H9 (cell line): ENCODE measurements around the gene TACC2. TPM values are rescaled to one million over a fixed set of nuclear protein-coding genes. Genes with fewer than 3 reads are reported as not detected.

Experiments
- DNase-seq: peaks from one replicate; pipeline ENCODE4 v3.0.0-alpha.2; 2017
- H2AFZ ChIP-seq: one replicate; pipeline ENCODE4 v1.6.1; 2013; ENCODE audit warnings: mild to moderate bottlenecking, low read length, control low read depth, moderate library complexity
- H2AK5ac ChIP-seq: 2 replicates; pipeline ENCODE4 v1.6.1; 2013; ENCODE audit warnings: low read length, control low read depth, mixed read lengths; ENCODE audit not compliant: insufficient read length
- H2BK120ac ChIP-seq: one replicate; pipeline ENCODE4 v1.6.1; 2013; ENCODE audit warnings: low read depth, mild to moderate bottlenecking, low read length, control low read depth, inconsistent platforms; ENCODE audit not compliant: poor library complexity, severe bottlenecking
- H2BK12ac ChIP-seq: 2 replicates; pipeline ENCODE4 v1.6.1; 2013; ENCODE audit warnings: low read length, control low read depth, mixed read lengths, low read depth; ENCODE audit not compliant: insufficient read length
- H2BK15ac ChIP-seq: 2 replicates; pipeline ENCODE4 v1.6.1; 2013; ENCODE audit warnings: low read depth, low read length, control low read depth
- H2BK20ac ChIP-seq: one replicate; pipeline ENCODE4 v1.6.1; 2013; ENCODE audit warnings: low read depth, mild to moderate bottlenecking, low read length, control low read depth, inconsistent platforms; ENCODE audit not compliant: poor library complexity, severe bottlenecking
- H2BK5ac ChIP-seq: 2 replicates; pipeline ENCODE4 v1.6.1; 2013; ENCODE audit warnings: low read length, control low read depth, mixed read lengths; ENCODE audit not compliant: insufficient read length
- H3K14ac ChIP-seq: 2 replicates; pipeline ENCODE4 v1.6.1; 2013; ENCODE audit warnings: low read length, control low read depth; ENCODE audit not compliant: insufficient read depth
- H3K18ac ChIP-seq: 2 replicates; pipeline ENCODE4 v1.6.1; 2013; ENCODE audit warnings: low read depth, mild to moderate bottlenecking, mixed read lengths, low read length, control low read depth; ENCODE audit not compliant: insufficient read length
- H3K23ac ChIP-seq: 2 replicates; pipeline ENCODE4 v1.6.1; 2013; ENCODE audit warnings: low read length, control low read depth, mixed read lengths, low read depth; ENCODE audit not compliant: insufficient read length
- H3K23me2 ChIP-seq: 2 replicates; pipeline ENCODE4 v1.6.1; 2013; ENCODE audit warnings: low read depth, mild to moderate bottlenecking, mixed read lengths, low read length, control low read depth; ENCODE audit not compliant: insufficient read length, poor library complexity, severe bottlenecking
- H3K27ac ChIP-seq: 2 replicates; pipeline ENCODE4 v1.5.1; 2013; ENCODE audit warnings: low read length, control low read depth, mixed read lengths, low read depth; ENCODE audit not compliant: insufficient read length
- H3K27me3 ChIP-seq: 2 replicates; pipeline ENCODE4 v1.6.1; 2013; ENCODE audit warnings: low read length, control low read depth, inconsistent platforms; ENCODE audit not compliant: insufficient read depth
- H3K4ac ChIP-seq: 2 replicates; pipeline ENCODE4 v1.6.1; 2013; ENCODE audit warnings: low read depth, mild to moderate bottlenecking, control low read depth, inconsistent platforms, low read length, moderate library complexity
- H3K4me1 ChIP-seq: 2 replicates; pipeline ENCODE4 v1.6.1; 2013; ENCODE audit warnings: low read length, control low read depth, inconsistent platforms; ENCODE audit not compliant: insufficient read depth
- H3K4me2 ChIP-seq: 2 replicates; pipeline ENCODE4 v1.6.1; 2013; ENCODE audit warnings: low read length, control low read depth, mixed read lengths; ENCODE audit not compliant: insufficient read length, insufficient read depth
- H3K56ac ChIP-seq: 2 replicates; pipeline ENCODE4 v1.6.1; 2013; ENCODE audit warnings: low read depth, mild to moderate bottlenecking, mixed read lengths, low read length, control low read depth; ENCODE audit not compliant: insufficient read length
- H3K79me1 ChIP-seq: 2 replicates; pipeline ENCODE4 v1.6.1; 2013; ENCODE audit warnings: low read depth, mild to moderate bottlenecking, moderate library complexity, low read length, control low read depth, inconsistent platforms; ENCODE audit not compliant: insufficient read depth, poor library complexity, severe bottlenecking
- H3K79me2 ChIP-seq: 2 replicates; pipeline ENCODE4 v1.6.1; 2013; ENCODE audit warnings: low read length, control low read depth, inconsistent platforms; ENCODE audit not compliant: insufficient read depth
- H3K9ac ChIP-seq: 2 replicates; pipeline ENCODE4 v1.6.1; 2013; ENCODE audit warnings: low read length, control low read depth, mixed read lengths; ENCODE audit not compliant: insufficient read length; ENCODE audit errors: extremely low read depth
- H3K9me3 ChIP-seq: one replicate; pipeline ENCODE4 v1.6.1; 2013; ENCODE audit warnings: low read depth, low read length, inconsistent platforms; ENCODE audit not compliant: control insufficient read depth
- H3T11ph ChIP-seq: one replicate; pipeline ENCODE4 v1.6.1; 2013; ENCODE audit warnings: mild to moderate bottlenecking, low read length, control low read depth, inconsistent platforms
- H4K20me1 ChIP-seq: one replicate; pipeline ENCODE4 v1.6.1; 2013; ENCODE audit not compliant: control insufficient read depth, insufficient read length, insufficient read depth
- H4K5ac ChIP-seq: 2 replicates; pipeline ENCODE4 v1.6.1; 2013; ENCODE audit warnings: low read depth, mild to moderate bottlenecking, mixed read lengths, low read length, control low read depth; ENCODE audit not compliant: insufficient read length
- H4K8ac ChIP-seq: replicated peaks from 2 replicates; pipeline ENCODE4 v1.6.1; 2013; ENCODE audit warnings: low read length, control low read depth, mixed read lengths, low read depth; ENCODE audit not compliant: insufficient read length
- H4K91ac ChIP-seq: 2 replicates; pipeline ENCODE4 v1.6.1; 2013; ENCODE audit warnings: low read depth, mild to moderate bottlenecking, moderate library complexity, mixed read lengths, low read length, control low read depth; ENCODE audit not compliant: insufficient read length
- H3K27ac Mint-ChIP-seq, 3 experiments: 2 replicates in 2 of 3; 3 replicates in 1 of 3; pipeline ENCODE4 v1.8.0; 2020 to 2021; ENCODE audit warnings: mixed read lengths in 3 of 3, mild to moderate bottlenecking in 1 of 3, moderate library complexity in 1 of 3
- H3K27me3 Mint-ChIP-seq: 2 replicates; pipeline ENCODE4 v1.8.0; 2021; ENCODE audit warnings: low read depth, mild to moderate bottlenecking, moderate library complexity, mixed read lengths
- H3K36me3 Mint-ChIP-seq, 3 experiments: 2 replicates in 2 of 3; 3 replicates in 1 of 3; pipeline ENCODE4 v1.8.0; 2020 to 2021; ENCODE audit warnings: low read depth in 3 of 3, mixed read lengths in 3 of 3; ENCODE audit not compliant: insufficient read depth in 1 of 3
- H3K4me1 Mint-ChIP-seq, 2 experiments: 2 replicates each; pipeline ENCODE4 v1.8.0; 2020; ENCODE audit warnings: mixed read lengths in 2 of 2
- H3K4me3 Mint-ChIP-seq, 2 experiments: 2 replicates in 1 of 2; 3 replicates in 1 of 2; pipeline ENCODE4 v1.8.0; 2020 to 2021; ENCODE audit warnings: mild to moderate bottlenecking in 2 of 2, mixed read lengths in 2 of 2, moderate library complexity in 1 of 2
- H3K9me3 Mint-ChIP-seq, 2 experiments: 2 replicates in 1 of 2; 3 replicates in 1 of 2; pipeline ENCODE4 v1.8.0; 2020; ENCODE audit warnings: mild to moderate bottlenecking in 2 of 2, mixed read lengths in 2 of 2, moderate library complexity in 1 of 2
- CTCF ChIP-seq: fragments of 200-600 bp; sonication (generic); conservative IDR thresholded peaks from 3 replicates; pipeline ENCODE4 v1.8.0; 2021; ENCODE audit warnings: antibody characterized with exemption, mild to moderate bottlenecking
- WGBS: extraction: QIAGEN DNeasy Blood & Tissue Kit; methylation state at CpG from one replicate; pipeline ENCODE4 v1.1.7; 2013; ENCODE audit warnings: missing lambda C conversion rate, low lambda C conversion rate, mixed read lengths; ENCODE audit not compliant: insufficient read length; ENCODE audit errors: extremely low coverage; 5-methylcytosine and 5-hydroxymethylcytosine counted together
- total RNA-seq: library from RNA; stranded (reverse); gene quantifications from 2 replicates; pipeline ENCODE4 v1.2.1, GENCODE V29; 2021

Gene TACC2
- total RNA-seq, 1 experiment from 2014 or later = 58.1 TPM

DNA sequence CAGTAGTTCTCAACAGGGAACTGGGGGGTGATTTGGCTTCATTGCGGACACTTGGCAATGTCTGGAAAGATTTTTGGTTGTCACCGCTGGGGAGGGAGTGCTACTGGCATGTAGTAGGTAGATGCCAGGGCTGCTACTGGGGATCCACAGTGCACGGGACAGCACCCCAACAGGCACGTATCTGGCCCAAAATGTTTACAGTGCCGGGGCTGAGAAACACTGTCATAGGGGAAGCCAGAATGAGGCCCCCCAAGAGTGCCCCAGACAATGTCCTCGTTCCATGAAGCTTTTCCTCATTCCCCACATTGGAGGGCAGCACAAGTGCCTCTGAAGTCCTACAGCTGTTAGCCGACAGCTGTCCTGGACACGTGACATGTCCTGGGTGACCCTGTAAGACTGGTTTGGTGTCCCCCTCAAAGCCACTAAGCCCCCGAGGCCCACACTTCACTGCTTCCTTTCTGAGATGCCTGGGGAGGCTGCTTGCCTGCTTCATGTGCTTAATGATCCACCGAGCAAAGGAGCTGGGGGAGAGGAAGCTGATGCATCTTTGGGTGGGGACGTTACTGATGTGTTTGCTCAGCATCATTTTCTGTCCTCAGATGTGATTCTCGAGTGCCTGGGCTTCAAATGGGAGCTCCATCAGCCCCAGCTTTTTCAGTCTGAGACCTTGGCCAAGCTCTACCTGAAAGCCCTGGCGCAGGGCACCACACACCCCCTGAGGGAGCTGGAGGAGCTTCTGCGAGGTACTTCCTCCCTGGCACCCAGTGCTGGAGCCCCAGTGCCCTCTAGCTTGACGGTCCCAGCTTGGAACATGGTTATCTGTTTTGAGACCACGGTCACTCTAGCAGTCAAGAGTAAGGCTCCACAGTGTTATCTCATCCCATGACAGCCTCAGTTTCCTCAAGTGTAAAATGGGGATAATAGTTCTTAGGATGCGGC, 296.8 kb downstream of the TACC2 start:
- Histone ChIP-seq H4K8ac (no peak overlapping the region), H2AK5ac (no peak overlapping the region), H4K91ac (no peak overlapping the region), H3K56ac (no peak overlapping the region), H3K23me2 (no peaks in the 10 kb centered on the region), H3T11ph (no peak overlapping the region), H3K79me2 (no peaks in the 10 kb centered on the region), H3K27ac (no peak overlapping the region), H3K23ac (no peak overlapping the region), H3K4me1 (peaks cover 5% of the 10 kb centered on the region; the same call in 1 of the 2 replicates), H3K18ac (no peak overlapping the region), H3K9ac (no peak overlapping the region), H2AFZ (no peak overlapping the region), H3K9me3 (no peaks in the 10 kb centered on the region), H3K27me3 (no peaks in the 10 kb centered on the region), H4K20me1 (no peaks in the 10 kb centered on the region), H2BK20ac (no peak overlapping the region), H3K79me1 (no peaks in the 10 kb centered on the region), H4K5ac (no peak overlapping the region), H2BK5ac (no peak overlapping the region), H3K4ac (no peak overlapping the region), H3K4me2 (no peak overlapping the region), H3K14ac (no peak overlapping the region), H2BK12ac (no peak overlapping the region), H2BK15ac (no peak overlapping the region), H2BK120ac (no peak overlapping the region)
- peaks cover 28 to 36% of the 10 kb centered on the region in 2 experiments for H3K4me1 Mint-ChIP-seq
- peaks cover 1% of the 10 kb centered on the region for H3K27me3 Mint-ChIP-seq
- no peak for DNase-seq
- no CpG with 5 or more reads among the region's 17 CpGs for WGBS
- no peak overlapping the region for H3K4me3 Mint-ChIP-seq
- no peak overlapping the region; a peak in 1 of 7 replicates for H3K27ac Mint-ChIP-seq
- no peak for TF ChIP-seq CTCF
- H3K36me3 Mint-ChIP-seq = no peaks in the 10 kb centered on the region; a peak in 1 of 7 replicates
- no peaks in the 10 kb centered on the region for H3K9me3 Mint-ChIP-seq
